Ovary (tissue), 9 donors: ENCODE data around the gene CLEC1B. TPM values are rescaled to one million over a fixed set of nuclear protein-coding genes. Genes with fewer than 3 reads are reported as not detected.
"Not testable (repeated sequence)": the region's sequence is repeated elsewhere in the genome, so short reads cannot be mapped to it uniquely, and the experiment has no call there.

Source experiments
- DNase-seq, 5 donors: peaks; one replicate each; pipeline ENCODE4 v3.0.0-alpha.2; 2019 to 2020
- H3K27ac ChIP-seq, 2 donors: fragments of 200-600 bp; one replicate each; pipeline versions ENCODE4 v1.5.1 to v1.8.0; 2019 to 2022
- H3K27me3 ChIP-seq: fragments of 200-600 bp; one replicate; pipeline ENCODE4 v1.8.0; 2022
- H3K36me3 ChIP-seq: fragments of 200-600 bp; sonication (generic); one replicate; pipeline ENCODE4 v1.5.1; 2019
- H3K4me1 ChIP-seq: one replicate; pipeline ENCODE4 v1.8.1; 2013; ENCODE audit warnings: mild to moderate bottlenecking, moderate library complexity; ENCODE audit not compliant: insufficient read depth
- H3K4me3 ChIP-seq: fragments of 200-600 bp; sonication (generic); one replicate; pipeline ENCODE4 v1.5.1; 2017
- H3K9me3 ChIP-seq, 2 donors: fragments of 200-600 bp in 1 of 2; sonication (generic) in 1 of 2; one replicate each; pipeline versions ENCODE4 v1.5.1 to v1.8.1; 2013 to 2019; ENCODE audit warnings: mild to moderate bottlenecking in 1 of 2, moderate library complexity in 1 of 2
- CTCF ChIP-seq, 3 donors: fragments of 450-650 bp in 2 of 3; fragments of 200-600 bp in 1 of 3; IDR thresholded peaks; one replicate each; pipeline versions ENCODE4 v1.5.1 to v1.8.0; 2016 to 2022; ENCODE audit warnings: antibody characterized with exemption in 3 of 3, mild to moderate bottlenecking in 1 of 3
- EP300 ChIP-seq: sonication (generic); formaldehyde crosslinking; IDR thresholded peaks from one replicate; pipeline ENCODE4 v1.6.1; 2017; ENCODE audit warnings: antibody characterized with exemption
- POLR2A ChIP-seq: fragments of 450-650 bp; IDR thresholded peaks from one replicate; pipeline ENCODE4 v1.6.1; 2017; ENCODE audit warnings: antibody characterized with exemption, mild to moderate bottlenecking, moderate library complexity
- WGBS, 3 donors: extraction: QIAGEN DNeasy Blood & Tissue Kit in 1 of 3; methylation state at CpG; one replicate each; pipeline versions ENCODE4 v1.1.5 to v1.1.7; 2013 to 2017; 5-methylcytosine and 5-hydroxymethylcytosine counted together
- intact Hi-C, 4 donors: fragments of 100-400 bp; cut with DNase I; formaldehyde crosslinking; loops; one replicate each; pipeline versions ENCODE4 v1.11.0 to v1.15.1; 2022 to 2023
- polyA plus RNA-seq, 2 donors: library from polyadenylated mRNA; stranded (reverse); fragments of 200-250 nt in 1 of 2; fragments of 350-450 nt in 1 of 2; fragmentation: Illumina TruSeq in 1 of 2; extraction: RNeasy Lipid Tissue Mini Kit (QIAGEN cat#74804) in 1 of 2; gene quantifications; one replicate each; pipeline ENCODE4 v1.2.3, GENCODE V29; 2013 to 2014
- total RNA-seq, 7 donors: library from RNA; depleted of rRNA in 2 of 7; stranded (reverse); fragments of >200 nt in 2 of 7; fragmentation: NEBNext Ultra II Directional in 3 of 7; extraction: Animal tissue kit (Norgen Biotek cat#: 25700) in 3 of 7; gene quantifications; one replicate each; pipeline versions ENCODE4 v1.1.0 to v1.2.4, GENCODE V29; 2016 to 2023
- donor health status: DM: no; HTN: no; CAD: no; lungs with moderate emphysema.
- donor health status: DM: no; HTN: no; CAD: no.
- donor health status: Bipolar disorder and iron deficiency.
- donor health status: DM: yes; HTN: yes; CAD: no.
- donor health status: DM: no; HTN: no; CAD: no.
- donor health status: DM: yes; HTN: yes; CAD: no.

The CLEC1B gene
- total and polyA plus RNA-seq, 9 donors: 0.06 to 0.47 (median 0.26) TPM; not detected in 6

DNA sequence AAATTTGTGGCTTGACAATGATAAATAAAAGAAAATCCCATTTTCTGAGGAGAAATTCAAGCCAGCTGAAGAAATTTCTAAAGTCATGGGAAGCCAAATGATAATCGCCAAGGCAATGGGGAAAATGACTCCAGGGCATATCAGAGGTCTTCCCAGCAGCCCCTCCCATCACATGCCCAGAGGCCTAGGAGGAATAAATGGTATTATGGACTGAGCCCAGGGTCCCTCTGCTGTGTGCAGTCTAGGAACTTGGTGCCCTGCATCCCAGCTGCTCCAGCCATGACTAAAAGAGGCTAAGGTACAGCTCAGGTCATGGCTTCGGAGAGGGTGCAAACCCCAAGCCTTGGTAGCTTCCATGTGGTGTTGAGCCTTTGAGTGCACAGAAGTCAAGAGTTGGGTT lies 23.3 kb downstream of the CLEC1B start:
- Histone ChIP-seq H3K4me1 (no peaks in the 10 kb centered on the region), H3K9me3 (no peaks in the 10 kb centered on the region), H3K4me3 (no peak overlapping the region), H3K27me3 (no peaks in the 10 kb centered on the region), H3K27ac (no peak overlapping the region), H3K36me3 (no peaks in the 10 kb centered on the region)
- no peak for DNase-seq
- intact Hi-C loops: no loop called here
- TF ChIP-seq EP300 (no peak), POLR2A (no peak), CTCF (IDR thresholded peaks at IDR 0.05) (no peak)
- WGBS, 3 donors: 81 to 90% (median 86%) methylated on average over 2 of the region's 2 CpGs

DNA sequence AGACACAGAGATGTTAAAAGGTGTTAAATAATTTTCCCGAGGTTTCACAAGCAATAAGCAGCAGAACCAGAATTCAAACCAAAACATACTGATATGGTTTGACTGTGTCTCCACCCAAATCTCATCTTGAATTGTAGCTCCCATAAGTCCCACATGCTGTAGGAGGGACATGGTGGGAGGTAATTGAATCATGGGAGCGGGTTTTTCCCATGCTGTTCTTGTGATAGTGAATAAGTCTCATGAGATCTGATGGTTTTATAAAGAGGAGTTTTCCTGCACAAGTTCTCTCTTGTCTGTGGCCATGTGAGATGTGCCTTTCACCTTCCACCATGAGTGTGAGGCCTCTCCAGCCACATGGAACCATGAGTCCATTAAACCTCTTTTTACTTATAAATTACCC lies 24.2 kb downstream of the CLEC1B start:
- H3K9me3 ChIP-seq, DNase-seq, intact Hi-C loops, H3K27ac ChIP-seq, H3K27me3 ChIP-seq, H3K36me3 ChIP-seq, H3K4me1 ChIP-seq, H3K4me3 ChIP-seq: not testable (repeated sequence)
- WGBS, 3 donors: 84 to 94% (median 88%) methylated on average over 2 of the region's 2 CpGs

GRCh38 chr12:9973949-9974348 lies 25.0 kb downstream of the CLEC1B start:
- TF ChIP-seq POLR2A (no peak), CTCF (IDR thresholded peaks at IDR 0.05) (no peak), EP300 (no peak)
- no peaks in the 10 kb centered on the region for H3K36me3 ChIP-seq
- DNase-seq: no peak
- intact Hi-C loops: no loop called here
- no peaks in the 10 kb centered on the region for H3K27me3 ChIP-seq
- H3K27ac ChIP-seq: no peak overlapping the region
- H3K4me3 ChIP-seq: no peak overlapping the region
- 47 to 67% (median 51%) methylated on average over 1 of the region's 1 CpG for WGBS, 3 donors
- no peaks in the 10 kb centered on the region for H3K9me3 ChIP-seq
- H3K4me1 ChIP-seq: no peaks in the 10 kb centered on the region

GRCh38 chr12:9971181-9971580 lies 27.7 kb downstream of the CLEC1B start, which contains the start of gene CLEC12A:
TSS of gene CLEC12A (plus strand) at chr12:9971409. CDS start at chr12:9971597, 188 bp downstream.
- no peak for TF ChIP-seq EP300
- TF ChIP-seq CTCF (IDR thresholded peaks at IDR 0.05): no peak
- Histone ChIP-seq H3K9me3 (no peaks in the 10 kb centered on the region), H3K36me3 (no peaks in the 10 kb centered on the region), H3K4me1 (no peaks in the 10 kb centered on the region), H3K27me3 (no peaks in the 10 kb centered on the region), H3K27ac (no peak within 1 kb of the TSS), H3K4me3 (no peak within 1 kb of the TSS)
- 65 to 72% (median 69%) methylated on average over 1 of the region's 1 CpG for WGBS, 3 donors
- DNase-seq: no peak
- intact Hi-C loops: no loop called here

GRCh38 chr12:9969673-9970072 lies 29.2 kb downstream of the CLEC1B start:
- no peak overlapping the region for H3K4me3 ChIP-seq
- no peaks in the 10 kb centered on the region for H3K4me1 ChIP-seq
- H3K36me3 ChIP-seq: no peaks in the 10 kb centered on the region
- TF ChIP-seq POLR2A (no peak), CTCF (IDR thresholded peaks at IDR 0.05) (no peak), EP300 (no peak)
- intact Hi-C loops: no loop called here
- 78 to 89% (median 82%) methylated on average over 2 of the region's 2 CpGs for WGBS, 3 donors
- H3K27me3 ChIP-seq: no peaks in the 10 kb centered on the region
- no peak for DNase-seq
- H3K9me3 ChIP-seq: no peaks in the 10 kb centered on the region
- no peak overlapping the region for H3K27ac ChIP-seq
